ENCODE measurements around the gene FGD4. TPM values are rescaled to one million over a fixed set of nuclear protein-coding genes. Genes with fewer than 3 reads are reported as not detected.

The FGD4 gene
- total RNA-seq, 1 donor from 2014 or later: 26.1 TPM

GRCh38 chr12:32454075-32454474, 54.7 kb downstream of the FGD4 start:
- no peak for DNase-seq (ENCODE audit: extremely low read depth, low read depth, low spot score)

GRCh38 chr12:32454866-32455265, 55.5 kb downstream of the FGD4 start:
- no peak for DNase-seq (ENCODE audit: extremely low read depth, low read depth, low spot score)

GRCh38 chr12:32455607-32456071, 56.3 kb downstream of the FGD4 start:
- DNase-seq (ENCODE audit: extremely low read depth, low read depth, low spot score): no peak

GRCh38 chr12:32457251-32458025, 58.1 kb downstream of the FGD4 start:
- DNase-seq (ENCODE audit: extremely low read depth, low read depth, low spot score): no peak

GRCh38 chr12:32460638-32461037, 61.3 kb downstream of the FGD4 start:
- no peak for DNase-seq (ENCODE audit: extremely low read depth, low read depth, low spot score)

GRCh38 chr12:32462908-32463307, 63.5 kb downstream of the FGD4 start:
- DNase-seq (ENCODE audit: extremely low read depth, low read depth, low spot score): no peak

- no peak for DNase-seq (ENCODE audit: extremely low read depth, low read depth, low spot score)
These were observed 66.8 kb downstream of the FGD4 start for GRCh38 chr12:32466187-32466586.

- DNase-seq (ENCODE audit: extremely low read depth, low read depth, low spot score): no peak
These were observed 67.8 kb downstream of the FGD4 start for GRCh38 chr12:32466986-32467711.

- DNase-seq (ENCODE audit: extremely low read depth, low read depth, low spot score): no peak
These were observed 68.9 kb downstream of the FGD4 start for GRCh38 chr12:32467959-32468863.

- no peak for DNase-seq (ENCODE audit: extremely low read depth, low read depth, low spot score)
These were observed 71.6 kb downstream of the FGD4 start for GRCh38 chr12:32470936-32471470.

- DNase-seq (ENCODE audit: extremely low read depth, low read depth, low spot score): no peak
These were observed 72.2 kb downstream of the FGD4 start for GRCh38 chr12:32471591-32472001.

- DNase-seq (ENCODE audit: extremely low read depth, low read depth, low spot score): no peak
These were observed 76.4 kb downstream of the FGD4 start for GRCh38 chr12:32475724-32476123.

GRCh38 chr12:32476446-32476845, 77.1 kb downstream of the FGD4 start:
- DNase-seq (ENCODE audit: extremely low read depth, low read depth, low spot score): no peak

- DNase-seq (ENCODE audit: extremely low read depth, low read depth, low spot score): no peak
These were observed 78.4 kb downstream of the FGD4 start for GRCh38 chr12:32477714-32478113.

GRCh38 chr12:32478166-32478565, 78.8 kb downstream of the FGD4 start:
- DNase-seq (ENCODE audit: extremely low read depth, low read depth, low spot score): no peak

- DNase-seq (ENCODE audit: extremely low read depth, low read depth, low spot score): no peak
These were observed 79.7 kb downstream of the FGD4 start for GRCh38 chr12:32478858-32479725.

GRCh38 chr12:32482226-32482625, 82.9 kb downstream of the FGD4 start:
- no peak for DNase-seq (ENCODE audit: extremely low read depth, low read depth, low spot score)

GRCh38 chr12:32483499-32483898, 84.1 kb downstream of the FGD4 start:
- no peak for DNase-seq (ENCODE audit: extremely low read depth, low read depth, low spot score)

GRCh38 chr12:32483993-32484392, 84.6 kb downstream of the FGD4 start:
- no peak for DNase-seq (ENCODE audit: extremely low read depth, low read depth, low spot score)

- peak; percentile 75 for DNase-seq (ENCODE audit: extremely low read depth, low read depth, low spot score)
These were observed 86.8 kb downstream of the FGD4 start for GRCh38 chr12:32486158-32486557.
